Measurements from ENCODE around the gene CYTH4.
"Not testable (repeated sequence)": the region's sequence is repeated elsewhere in the genome, so short reads cannot be mapped to it uniquely, and the experiment has no call there.

Gene CYTH4

DNA sequence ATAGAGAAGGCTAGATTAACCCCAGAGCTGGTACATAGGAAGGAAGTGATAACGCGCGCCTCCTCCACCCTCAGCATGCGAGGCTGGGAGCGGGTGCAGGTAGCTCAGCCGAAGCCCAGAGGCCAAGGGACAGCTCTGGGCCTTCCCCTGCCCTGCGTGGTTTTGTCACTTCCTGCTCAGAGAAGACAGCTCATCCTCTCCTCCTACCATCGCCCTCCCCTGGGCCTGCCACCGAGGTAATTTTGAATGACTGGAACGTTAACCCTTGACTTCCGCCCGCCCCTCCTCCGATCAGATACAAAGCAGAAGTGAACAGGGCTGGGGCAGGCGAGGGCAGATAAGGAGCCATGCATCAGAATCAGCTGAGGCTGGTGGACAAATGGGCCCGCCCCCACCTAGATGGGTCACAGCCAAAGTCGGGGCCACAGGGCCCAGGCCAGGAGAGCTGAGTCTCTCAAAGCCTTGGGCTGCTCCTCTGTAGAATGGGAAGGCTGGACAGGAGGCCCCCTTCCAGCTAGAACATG is 39.9 kb upstream of the CYTH4 start:
- peak overlapping the region; percentile 97 to 98 for H3K4me3 Mint-ChIP-seq
- ATAC-seq (replicated peaks) (peak; percentile 72), DNase-seq (peak; percentile 79 to 84 (median 81))
- peak overlapping the region; percentile 93 to 96 for H3K27ac Mint-ChIP-seq
- H3K9me3 Mint-ChIP-seq: no peaks in the 10 kb centered on the region
- H3K4me1 Mint-ChIP-seq (ENCODE audit: low read depth in 2 of 2): peaks cover 67 to 68% of the 10 kb centered on the region in 2 donors
- no peaks in the 10 kb centered on the region for H3K27me3 Mint-ChIP-seq
- H3K36me3 Mint-ChIP-seq (ENCODE audit: insufficient read depth): peaks cover 61% of the 10 kb centered on the region

DNA sequence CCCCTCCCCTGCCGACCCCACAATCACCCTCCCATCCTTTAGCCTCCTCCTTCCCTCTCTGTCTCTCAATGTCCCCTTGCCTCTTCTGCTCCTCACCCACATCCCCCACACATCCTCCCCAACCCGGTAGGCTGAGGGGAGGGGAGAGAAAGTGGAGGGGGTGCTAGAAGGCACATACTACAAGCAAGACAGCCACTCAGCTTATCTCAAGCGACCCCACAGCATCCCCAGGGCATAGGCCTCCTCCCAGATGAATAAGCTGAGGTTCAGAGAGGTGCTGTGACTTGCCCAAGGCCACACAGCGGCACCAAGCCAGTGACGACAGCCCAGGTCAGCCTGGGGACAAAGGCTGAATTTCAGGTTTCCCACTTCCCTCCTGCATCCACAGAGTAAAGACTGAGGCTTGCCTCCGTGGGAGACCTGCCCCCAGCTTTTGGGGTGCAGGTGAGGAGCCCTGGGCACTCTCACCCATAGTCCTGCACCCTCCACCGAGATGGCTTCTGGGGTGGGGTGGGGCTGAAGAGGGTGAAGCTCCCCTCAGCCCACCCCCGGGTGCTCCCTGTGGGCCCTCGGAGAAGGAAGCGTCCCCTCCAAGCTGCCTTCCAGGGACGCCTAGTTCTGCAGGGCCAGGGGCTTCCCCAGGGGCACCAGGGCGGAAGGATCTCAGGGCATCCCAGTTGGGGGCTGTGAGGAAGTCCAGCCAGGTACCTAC is 38.8 kb upstream of the CYTH4 start:
- no peaks in the 10 kb centered on the region for H3K9me3 Mint-ChIP-seq
- DNase-seq (no peak), ATAC-seq (replicated peaks) (peak; percentile 1)
- H3K4me3 Mint-ChIP-seq: peak overlapping the region; percentile 97 to 98
- peaks cover 50% of the 10 kb centered on the region for H3K36me3 Mint-ChIP-seq (ENCODE audit: insufficient read depth)
- peak overlapping the region; percentile 91 to 93 for H3K27ac Mint-ChIP-seq
- H3K4me1 Mint-ChIP-seq (ENCODE audit: low read depth in 2 of 2): peaks cover 57 to 58% of the 10 kb centered on the region in 2 donors
- no peaks in the 10 kb centered on the region for H3K27me3 Mint-ChIP-seq

DNA sequence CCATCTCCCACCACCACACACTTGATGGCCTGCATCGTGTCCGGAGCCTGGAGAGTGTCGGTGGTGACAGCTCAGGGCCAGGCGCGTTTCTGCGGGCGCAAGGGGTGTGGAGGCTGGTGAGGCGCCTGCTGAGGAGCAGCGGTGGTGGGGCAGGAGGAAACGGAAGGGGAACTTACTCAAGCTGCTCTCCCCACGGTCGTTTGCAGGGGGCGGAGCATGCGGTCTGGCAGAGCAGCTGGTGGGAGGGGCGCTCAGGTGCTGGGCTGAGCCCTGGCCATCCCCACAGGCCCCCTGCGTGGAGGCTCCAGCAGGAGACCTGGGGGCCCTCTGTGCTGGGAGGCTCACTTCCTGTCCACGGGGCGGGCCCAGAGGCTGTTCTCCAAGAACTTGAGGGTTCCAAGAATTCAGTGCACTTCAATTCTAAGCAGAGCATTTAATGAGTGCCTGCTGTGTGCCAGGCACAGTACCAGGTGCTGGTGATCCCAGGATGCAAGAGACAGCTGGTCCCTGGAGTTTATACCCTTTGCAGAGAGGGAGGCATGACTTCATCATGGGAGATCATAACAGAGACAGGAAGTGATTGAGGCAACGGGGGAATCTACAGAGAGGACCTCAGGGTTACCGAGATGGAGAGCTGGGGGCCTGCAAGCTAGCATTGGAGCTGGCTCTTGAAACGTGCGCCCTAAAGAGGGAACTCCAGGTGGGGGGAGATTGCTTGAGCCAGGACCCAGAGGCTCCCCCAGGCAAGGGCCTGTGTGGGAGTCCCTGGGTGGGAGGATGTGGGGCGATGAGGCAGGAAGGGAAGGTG is 38.0 kb upstream of the CYTH4 start, which contains the start of gene RAC2:
Gene RAC2 (minus strand): TSS at position 156 of the 808 bp plus-strand sequence. CDS start 121 bp downstream, at position 35.
- Mint-ChIP-seq H3K36me3 (ENCODE audit: insufficient read depth) (peaks cover 43% of the 10 kb centered on the region), H3K27ac (peak within 1 kb of the TSS; percentile 91 to 93), H3K4me3 (peak within 1 kb of the TSS; percentile 97 to 98), H3K4me1 (ENCODE audit: low read depth in 2 of 2) (peaks cover 50 to 51% of the 10 kb centered on the region in 2 donors), H3K27me3 (no peaks in the 10 kb centered on the region), H3K9me3 (no peaks in the 10 kb centered on the region)
- DNase-seq (peak; percentile 69 to 77 (median 75)), ATAC-seq (replicated peaks) (peak; percentile 66)

DNA sequence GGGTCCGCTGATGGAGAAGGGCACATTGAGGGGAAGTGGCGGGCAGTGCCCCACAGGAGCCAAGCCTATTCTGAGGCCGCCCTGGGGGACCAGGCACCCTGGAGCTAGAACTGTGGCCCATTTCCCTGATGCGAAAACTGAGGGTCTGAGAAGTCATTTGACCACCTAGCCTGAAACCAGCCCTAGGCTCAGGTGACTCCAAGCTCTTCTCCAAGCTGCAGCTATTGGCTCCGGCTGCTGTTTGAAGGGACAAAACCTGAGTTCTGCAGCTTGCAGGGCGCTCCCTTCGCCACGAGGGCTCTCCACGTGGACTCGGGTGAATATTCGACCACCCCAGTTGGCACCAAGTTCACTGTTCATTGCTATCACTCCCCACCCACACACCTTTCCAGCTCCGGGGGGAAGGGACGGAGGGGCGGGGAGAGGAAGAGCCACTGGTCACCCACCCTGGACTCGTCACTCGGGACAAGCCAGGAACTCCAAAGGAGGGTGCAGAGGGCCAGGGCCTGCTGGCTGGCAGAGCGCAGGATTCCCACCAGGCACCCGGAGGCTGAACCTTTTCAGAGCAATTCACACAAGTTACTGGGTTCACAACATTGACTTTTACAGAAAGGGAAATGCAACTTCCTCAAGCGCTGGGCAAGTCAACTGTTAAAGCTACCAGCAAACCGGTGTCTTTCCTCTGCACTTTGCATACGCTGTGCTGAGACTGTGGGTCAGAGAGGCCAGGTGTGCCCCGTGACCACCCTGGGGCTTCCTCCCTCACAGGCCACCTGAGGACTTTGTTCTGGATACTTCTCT is 37.2 kb upstream of the CYTH4 start:
- Mint-ChIP-seq H3K36me3 (ENCODE audit: insufficient read depth) (peaks cover 40% of the 10 kb centered on the region), H3K4me1 (ENCODE audit: low read depth in 2 of 2) (peaks cover 42 to 43% of the 10 kb centered on the region in 2 donors), H3K9me3 (no peaks in the 10 kb centered on the region), H3K27me3 (no peaks in the 10 kb centered on the region), H3K27ac (peak overlapping the region; percentile 91 to 93), H3K4me3 (peak overlapping the region; percentile 97 to 98)
- DNase-seq: no peak
- ATAC-seq (replicated peaks): no peak

DNA sequence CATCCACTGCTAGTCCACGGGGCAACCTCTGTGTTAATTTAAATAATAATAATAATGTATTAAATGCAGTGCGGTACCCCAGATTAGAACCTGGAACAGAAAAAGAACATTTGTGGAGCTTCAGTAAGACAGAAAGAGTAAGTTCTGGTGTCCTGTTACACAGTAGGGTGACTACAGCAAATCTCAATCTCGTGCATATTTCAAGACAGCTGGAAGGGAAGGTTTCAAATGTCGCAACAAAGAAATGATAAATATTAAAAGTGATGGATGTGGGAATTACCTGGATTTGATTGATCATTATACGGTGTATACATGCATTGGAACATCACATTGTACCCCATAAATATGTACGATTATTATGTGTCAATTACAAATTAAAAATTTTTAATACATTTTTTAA is 36.6 kb upstream of the CYTH4 start:
- no peak overlapping the region for H3K27ac Mint-ChIP-seq
- H3K4me3 Mint-ChIP-seq: no peak overlapping the region
- no peak for ATAC-seq (replicated peaks)
- H3K4me1 Mint-ChIP-seq (ENCODE audit: low read depth in 2 of 2): peaks cover 36 to 37% of the 10 kb centered on the region in 2 donors
- H3K27me3 Mint-ChIP-seq: no peaks in the 10 kb centered on the region
- DNase-seq: no peak
- peaks cover 34% of the 10 kb centered on the region for H3K36me3 Mint-ChIP-seq (ENCODE audit: insufficient read depth)
- no peaks in the 10 kb centered on the region for H3K9me3 Mint-ChIP-seq

DNA sequence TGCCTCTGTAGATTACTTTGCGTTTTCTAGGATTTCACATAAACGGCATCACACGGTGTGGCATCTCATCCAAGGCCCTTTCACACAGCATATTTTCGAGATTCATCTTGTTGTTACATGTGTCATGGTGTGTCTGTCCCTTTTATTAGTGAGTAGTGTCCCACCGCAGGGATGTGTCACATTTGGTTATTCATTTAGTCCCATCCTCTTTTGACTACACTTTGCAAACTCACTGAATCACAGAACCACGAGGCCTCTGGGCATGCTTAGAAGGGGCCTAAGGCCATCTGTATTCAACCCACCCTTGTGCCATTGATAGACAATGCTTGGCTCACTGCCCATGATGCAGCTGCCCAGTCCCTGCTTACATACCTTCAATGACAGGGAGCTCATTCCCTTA is 34.1 kb upstream of the CYTH4 start:
- no peaks in the 10 kb centered on the region for H3K27me3 Mint-ChIP-seq
- no peaks in the 10 kb centered on the region for H3K9me3 Mint-ChIP-seq
- no peak overlapping the region for H3K4me3 Mint-ChIP-seq
- no peak for ATAC-seq (replicated peaks)
- peaks cover 15% of the 10 kb centered on the region for H3K36me3 Mint-ChIP-seq (ENCODE audit: insufficient read depth)
- no peak overlapping the region for H3K27ac Mint-ChIP-seq
- DNase-seq: no peak
- H3K4me1 Mint-ChIP-seq (ENCODE audit: low read depth in 2 of 2): peaks cover 15 to 19% of the 10 kb centered on the region in 2 donors

DNA sequence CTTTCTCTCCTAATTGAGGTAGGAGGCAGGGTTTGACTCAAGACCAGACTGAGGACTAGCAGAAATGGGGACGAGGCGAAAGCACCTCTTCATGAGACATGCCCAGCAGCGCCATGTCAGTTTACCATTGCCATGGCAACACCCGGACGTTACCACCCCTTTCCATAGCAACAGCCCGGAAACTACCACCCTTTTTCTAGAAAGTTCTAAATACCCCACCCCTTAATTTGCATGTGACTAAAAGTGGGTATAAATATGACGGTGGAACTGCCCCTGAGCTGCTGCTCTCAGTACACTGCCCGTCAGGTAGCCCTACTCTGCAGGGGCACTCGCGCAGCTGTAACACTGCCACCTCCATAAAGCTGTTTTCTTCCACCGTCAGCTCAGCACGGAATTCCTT is 32.3 kb upstream of the CYTH4 start:
- Mint-ChIP-seq H3K4me3 (no peak overlapping the region), H3K9me3 (no peaks in the 10 kb centered on the region), H3K36me3 (ENCODE audit: insufficient read depth) (no peaks in the 10 kb centered on the region), H3K27me3 (no peaks in the 10 kb centered on the region), H3K4me1 (ENCODE audit: low read depth in 2 of 2) (peaks cover 0 to 3% of the 10 kb centered on the region in 2 donors), H3K27ac (no peak overlapping the region)
- DNase-seq (no peak), ATAC-seq (replicated peaks) (no peak)

DNA sequence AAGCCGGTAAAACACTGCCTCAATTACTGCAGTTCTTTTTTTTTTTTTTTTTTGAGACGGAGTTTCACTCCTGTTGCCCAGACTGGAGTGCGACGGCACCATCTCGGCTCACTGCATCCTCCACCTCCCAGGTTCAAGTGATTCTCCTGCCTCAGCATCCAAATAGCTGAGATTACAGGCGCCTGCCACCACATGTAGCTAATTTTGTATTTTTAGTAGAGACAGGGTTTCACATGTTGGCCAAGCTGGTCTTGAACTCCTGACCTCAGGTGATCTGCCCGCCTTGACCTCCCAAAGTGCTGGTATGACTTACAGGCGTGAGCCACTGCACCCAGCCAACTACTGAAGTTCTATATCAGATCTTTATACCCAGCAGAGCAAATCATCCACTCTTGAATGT is 30.5 kb upstream of the CYTH4 start:
- H3K36me3 Mint-ChIP-seq (ENCODE audit: insufficient read depth); DNase-seq; H3K4me1 Mint-ChIP-seq (ENCODE audit: low read depth in 2 of 2); H3K4me3 Mint-ChIP-seq; ATAC-seq (replicated peaks); H3K27ac Mint-ChIP-seq; H3K9me3 Mint-ChIP-seq: not testable (repeated sequence)
- peaks cover 8 to 18% of the 10 kb centered on the region in 2 donors for H3K27me3 Mint-ChIP-seq

DNA sequence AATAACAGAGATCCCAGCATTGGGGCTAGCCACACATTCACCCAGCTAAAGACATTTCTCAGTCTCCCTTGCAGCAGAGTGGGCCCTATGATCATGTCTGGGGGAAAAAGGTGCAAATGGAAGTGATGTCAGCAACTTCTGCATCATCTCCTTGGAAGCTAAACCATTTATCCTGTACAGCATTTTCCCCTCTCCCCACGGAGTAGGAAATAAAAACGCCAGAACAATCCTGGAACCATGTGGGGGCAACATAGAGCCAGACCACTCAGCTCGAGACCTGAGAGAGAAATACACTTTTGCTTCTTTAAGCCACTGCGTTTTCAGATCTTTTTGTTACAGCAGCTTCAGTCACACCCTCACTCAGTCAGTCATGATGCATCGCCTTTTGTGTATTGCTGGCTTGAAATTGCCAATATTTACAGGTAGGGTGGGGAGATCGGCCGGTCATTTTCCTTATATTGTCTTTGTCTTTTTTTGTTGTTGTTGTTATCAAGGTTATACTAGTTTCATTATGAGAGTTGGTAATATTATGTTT is 29.1 kb upstream of the CYTH4 start:
- H3K36me3 Mint-ChIP-seq (ENCODE audit: insufficient read depth): no peaks in the 10 kb centered on the region
- DNase-seq (no peak), ATAC-seq (replicated peaks) (no peak)
- H3K4me1 Mint-ChIP-seq (ENCODE audit: low read depth in 2 of 2): no peaks in the 10 kb centered on the region
- H3K9me3 Mint-ChIP-seq: no peaks in the 10 kb centered on the region
- no peak overlapping the region for H3K4me3 Mint-ChIP-seq
- H3K27me3 Mint-ChIP-seq: peaks cover 8 to 24% of the 10 kb centered on the region in 2 donors
- no peak overlapping the region for H3K27ac Mint-ChIP-seq

DNA sequence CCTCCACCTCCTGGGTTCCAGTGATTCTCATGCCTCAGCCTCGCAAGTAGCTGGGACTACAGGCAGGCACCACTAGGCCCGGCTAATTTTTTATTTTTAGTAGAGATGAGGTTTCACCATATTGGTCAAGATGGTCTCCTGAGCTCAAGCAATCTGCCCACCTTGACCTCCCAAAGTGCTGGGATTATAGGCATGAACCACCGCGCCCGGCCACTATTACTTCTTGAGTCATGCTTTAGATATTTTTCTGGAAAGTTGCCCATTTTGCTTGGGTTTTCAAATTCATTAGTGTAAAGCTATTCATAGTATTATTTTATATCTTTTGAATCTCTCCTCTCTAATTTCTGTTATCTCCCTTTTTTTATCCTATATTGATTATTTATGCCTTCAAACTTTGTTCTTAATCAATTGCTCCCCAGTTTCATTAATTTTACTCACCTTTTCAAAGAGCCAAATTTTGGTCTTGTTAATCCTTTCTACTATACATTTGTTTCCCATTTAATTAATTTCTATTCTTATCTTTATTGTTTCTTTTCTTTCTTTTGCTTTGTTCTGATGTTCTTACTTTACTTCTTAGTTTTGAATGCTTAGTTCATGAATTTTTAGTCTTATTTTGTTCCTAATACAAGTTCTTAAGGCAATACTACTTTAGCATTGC is 28.0 kb upstream of the CYTH4 start:
- H3K9me3 Mint-ChIP-seq: no peaks in the 10 kb centered on the region
- H3K27ac Mint-ChIP-seq: no peak overlapping the region
- ATAC-seq (replicated peaks) (no peak), DNase-seq (no peak)
- H3K4me1 Mint-ChIP-seq (ENCODE audit: low read depth in 2 of 2): peaks cover 0 to under 1% of the 10 kb centered on the region in 2 donors
- no peaks in the 10 kb centered on the region for H3K36me3 Mint-ChIP-seq (ENCODE audit: insufficient read depth)
- H3K4me3 Mint-ChIP-seq: no peak overlapping the region
- peaks cover 8 to 24% of the 10 kb centered on the region in 2 donors for H3K27me3 Mint-ChIP-seq

DNA sequence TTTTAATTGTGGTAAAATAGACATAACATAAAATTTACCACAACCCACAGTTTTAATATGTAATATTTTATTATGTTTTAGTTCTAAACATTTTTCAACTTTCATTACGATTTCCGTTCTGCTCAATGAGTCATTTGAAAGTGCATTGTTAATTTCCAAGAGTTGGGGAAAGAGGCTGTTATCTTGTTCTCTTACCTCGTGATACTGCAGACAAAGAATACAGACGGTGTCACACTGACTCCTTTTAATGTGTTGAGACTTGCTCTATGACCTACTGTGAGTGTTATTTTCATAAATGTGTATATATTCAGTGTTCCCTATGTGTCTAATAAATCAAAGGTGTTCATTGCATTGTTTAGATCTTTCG is 27.5 kb upstream of the CYTH4 start:
- H3K36me3 Mint-ChIP-seq (ENCODE audit: insufficient read depth): no peaks in the 10 kb centered on the region
- H3K9me3 Mint-ChIP-seq: no peaks in the 10 kb centered on the region
- H3K27me3 Mint-ChIP-seq: peaks cover 8 to 24% of the 10 kb centered on the region in 2 donors
- H3K27ac Mint-ChIP-seq: peak overlapping the region in 1 of 2 donors; percentile 83
- no peak for ATAC-seq (replicated peaks)
- H3K4me3 Mint-ChIP-seq: no peak overlapping the region
- no peak for DNase-seq
- H3K4me1 Mint-ChIP-seq (ENCODE audit: low read depth in 2 of 2): peaks cover 0 to 5% of the 10 kb centered on the region in 2 donors

DNA sequence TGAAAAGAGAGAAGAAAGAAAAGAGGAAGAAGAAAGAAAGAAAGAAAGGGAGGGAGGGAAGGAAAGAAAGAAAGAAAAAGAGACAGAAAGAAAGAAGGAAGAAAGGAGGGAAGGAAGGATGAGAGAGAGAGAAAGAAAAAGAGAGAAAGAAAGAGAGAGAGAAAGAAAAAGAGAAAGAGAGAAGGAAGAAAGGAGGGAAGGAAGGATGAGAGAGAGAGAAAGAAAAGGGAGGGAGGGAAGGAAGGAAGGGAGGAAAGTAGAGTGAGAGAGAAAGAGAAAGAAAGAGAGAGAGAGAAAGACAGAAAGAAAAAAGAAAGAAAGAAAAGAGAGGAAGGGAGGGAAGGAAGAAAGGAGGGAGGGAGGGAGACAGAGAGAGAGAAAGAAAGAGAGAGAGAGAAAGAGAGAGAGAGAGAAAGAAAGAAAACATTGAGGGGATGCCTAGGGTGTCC is 26.7 kb upstream of the CYTH4 start:
- H3K27ac Mint-ChIP-seq: peak overlapping the region in 1 of 2 donors; percentile 83
- H3K4me3 Mint-ChIP-seq: no peak overlapping the region
- H3K27me3 Mint-ChIP-seq: peaks cover 8 to 25% of the 10 kb centered on the region in 2 donors
- H3K36me3 Mint-ChIP-seq (ENCODE audit: insufficient read depth): no peaks in the 10 kb centered on the region
- DNase-seq (no peak), ATAC-seq (replicated peaks) (no peak)
- H3K9me3 Mint-ChIP-seq: no peaks in the 10 kb centered on the region
- peaks cover 2 to 9% of the 10 kb centered on the region in 2 donors for H3K4me1 Mint-ChIP-seq (ENCODE audit: low read depth in 2 of 2)
